Measurements from ENCODE around the gene PDCD1LG2.

PDCD1LG2 gene

GRCh38 chr9:5518171-5518936 lies 8.0 kb downstream of the PDCD1LG2 start:
- Histone ChIP-seq H3K4me1 (ENCODE audit: low read length) (no peaks in the 10 kb centered on the region), H3K4me2 (ENCODE audit: low read depth, low read length) (no peak overlapping the region), H3K36me3 (replicated peaks; ENCODE audit: insufficient read depth, low read length) (no peaks in the 10 kb centered on the region), H3K27ac (ENCODE audit: low read length) (no peak overlapping the region), H3K27me3 (replicated peaks; ENCODE audit: insufficient read depth, low read length) (no peaks in the 10 kb centered on the region), H2AFZ (ENCODE audit: low read length) (no peak overlapping the region), H3K9me2 (replicated peaks; ENCODE audit: insufficient read depth, low read length) (no peaks in the 10 kb centered on the region), H4K20me1 (ENCODE audit: insufficient read depth, low read length) (no peaks in the 10 kb centered on the region), H3K9ac (ENCODE audit: low read length) (no peak overlapping the region), H3F3A (ENCODE audit: insufficient read depth, low read length) (no peaks in the 10 kb centered on the region), H3K79me2 (ENCODE audit: low read length) (no peaks in the 10 kb centered on the region), H3K9me3 (replicated peaks; ENCODE audit: insufficient read depth, low read length) (no peaks in the 10 kb centered on the region), H3K4me3 (ENCODE audit: low read length) (no peak overlapping the region)
- no peak for TF ChIP-seq CTCF (IDR thresholded peaks at IDR 0.05; ENCODE audit: low read length)
- TF ChIP-seq EZH2phosphoT487 (IDR thresholded peaks at IDR 0.05; ENCODE audit: low read length) = no peak
- TF ChIP-seq EZH2 (optimal IDR thresholded peaks at IDR 0.05; ENCODE audit: low read depth, low read length) = no peak
- DNase-seq = no peak

GRCh38 chr9:5518937-5519319 lies 8.6 kb downstream of the PDCD1LG2 start:
- no peak for TF ChIP-seq CTCF (IDR thresholded peaks at IDR 0.05; ENCODE audit: low read length)
- TF ChIP-seq EZH2 (optimal IDR thresholded peaks at IDR 0.05; ENCODE audit: low read depth, low read length) = no peak
- TF ChIP-seq EZH2phosphoT487 (IDR thresholded peaks at IDR 0.05; ENCODE audit: low read length) = no peak
- no peaks in the 10 kb centered on the region for H3F3A ChIP-seq (ENCODE audit: insufficient read depth, low read length)
- no peak overlapping the region for H3K9ac ChIP-seq (ENCODE audit: low read length)
- H2AFZ ChIP-seq (ENCODE audit: low read length) = no peak overlapping the region
- H3K9me2 ChIP-seq (replicated peaks; ENCODE audit: insufficient read depth, low read length) = no peaks in the 10 kb centered on the region
- no peaks in the 10 kb centered on the region for H3K79me2 ChIP-seq (ENCODE audit: low read length)
- DNase-seq = no peak
- no peak overlapping the region for H3K27ac ChIP-seq (ENCODE audit: low read length)
- H3K9me3 ChIP-seq (replicated peaks; ENCODE audit: insufficient read depth, low read length) = no peaks in the 10 kb centered on the region
- H3K4me1 ChIP-seq (ENCODE audit: low read length) = no peaks in the 10 kb centered on the region
- H3K27me3 ChIP-seq (replicated peaks; ENCODE audit: insufficient read depth, low read length) = no peaks in the 10 kb centered on the region
- H3K4me2 ChIP-seq (ENCODE audit: low read depth, low read length) = no peak overlapping the region
- H3K36me3 ChIP-seq (replicated peaks; ENCODE audit: insufficient read depth, low read length) = no peaks in the 10 kb centered on the region
- no peaks in the 10 kb centered on the region for H4K20me1 ChIP-seq (ENCODE audit: insufficient read depth, low read length)
- H3K4me3 ChIP-seq (ENCODE audit: low read length) = no peak overlapping the region

- Histone ChIP-seq H3K4me1 (ENCODE audit: low read length) (peaks cover 6% of the 10 kb centered on the region), H3K9ac (ENCODE audit: low read length) (no peak overlapping the region), H3K79me2 (ENCODE audit: low read length) (no peaks in the 10 kb centered on the region), H4K20me1 (ENCODE audit: insufficient read depth, low read length) (no peaks in the 10 kb centered on the region), H3K27ac (ENCODE audit: low read length) (no peak overlapping the region), H3K9me2 (replicated peaks; ENCODE audit: insufficient read depth, low read length) (no peaks in the 10 kb centered on the region), H3K4me3 (ENCODE audit: low read length) (no peak overlapping the region), H3F3A (ENCODE audit: insufficient read depth, low read length) (0 out of 2 replicates have a peak, but pooled peaks cover 1% of the 10 kb centered on the region), H3K27me3 (replicated peaks; ENCODE audit: insufficient read depth, low read length) (no peaks in the 10 kb centered on the region), H3K9me3 (replicated peaks; ENCODE audit: insufficient read depth, low read length) (no peaks in the 10 kb centered on the region), H2AFZ (ENCODE audit: low read length) (no peak overlapping the region), H3K4me2 (ENCODE audit: low read depth, low read length) (no peak overlapping the region), H3K36me3 (replicated peaks; ENCODE audit: insufficient read depth, low read length) (no peaks in the 10 kb centered on the region)
- TF ChIP-seq EZH2 (optimal IDR thresholded peaks at IDR 0.05; ENCODE audit: low read depth, low read length) = no peak
- TF ChIP-seq EZH2phosphoT487 (IDR thresholded peaks at IDR 0.05; ENCODE audit: low read length) = no peak
- TF ChIP-seq CTCF (IDR thresholded peaks at IDR 0.05; ENCODE audit: low read length) = no peak
- DNase-seq = no peak
These were observed 13.8 kb downstream of the PDCD1LG2 start for GRCh38 chr9:5524090-5524489.
